Measurements from ENCODE around the gene CACNA2D3.

DNA sequence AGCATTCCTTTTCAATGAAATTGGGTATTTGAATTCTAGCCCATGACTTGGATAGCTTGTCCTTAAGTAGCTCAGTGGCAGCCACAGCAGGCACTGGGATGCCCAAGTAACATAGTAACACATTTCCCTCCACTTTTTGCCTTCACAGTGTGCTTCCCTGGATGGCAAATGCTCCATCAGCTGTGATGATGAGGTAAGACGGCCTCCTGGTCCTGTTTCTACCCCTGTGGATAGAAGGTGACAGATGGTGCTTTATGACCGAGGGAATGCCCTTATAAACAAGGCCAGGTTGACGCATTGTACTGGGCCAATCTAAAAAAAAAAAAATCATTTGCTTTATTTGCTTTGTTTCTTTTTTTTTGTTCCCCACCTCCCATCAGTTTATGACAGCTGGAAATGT, 847.3 kb downstream of the CACNA2D3 start:
- TF ChIP-seq EZH2 (IDR thresholded peaks at IDR 0.05; ENCODE audit: insufficient read depth, poor library complexity, severe bottlenecking), result no peak
- no peak for TF ChIP-seq EZH2phosphoT487 (IDR thresholded peaks at IDR 0.05; ENCODE audit: insufficient read depth, low read depth)
